Neural progenitor cell (in vitro differentiated cells): ENCODE data around the gene NKD1. TPM values are rescaled to one million over a fixed set of nuclear protein-coding genes. Genes with fewer than 3 reads are reported as not detected.
A peak's percentile ranks its signal among the peaks of the same experiment; 100 is the strongest.

ENCODE experiments used
- DNase-seq: peaks from one replicate; pipeline ENCODE4 v3.0.0-alpha.2; 2016; ENCODE audit warnings: low spot score
- H2AFZ ChIP-seq: fragments of 200-600 bp; sonication (generic); replicated peaks from 2 replicates; pipeline ENCODE4 v1.6.1; 2016; ENCODE audit warnings: antibody characterized with exemption
- H3F3A ChIP-seq: fragments of 200-600 bp; sonication (generic); 2 replicates; pipeline ENCODE4 v1.6.1; 2016; ENCODE audit warnings: antibody characterized with exemption, low read depth
- H3K27ac ChIP-seq: fragments of 200-600 bp; sonication (generic); 2 replicates; pipeline ENCODE4 v1.5.1; 2016; ENCODE audit warnings: mild to moderate bottlenecking
- H3K27me3 ChIP-seq: fragments of 200-600 bp; sonication (generic); 2 replicates; pipeline ENCODE4 v1.6.1; 2016; ENCODE audit warnings: mild to moderate bottlenecking, moderate library complexity
- H3K36me3 ChIP-seq: fragments of 200-600 bp; sonication (generic); 2 replicates; pipeline ENCODE4 v1.5.1; 2016
- H3K4me1 ChIP-seq: fragments of 200-600 bp; sonication (generic); 2 replicates; pipeline ENCODE4 v1.6.1; 2016; ENCODE audit warnings: mixed run types
- H3K4me2 ChIP-seq: fragments of 200-600 bp; sonication (generic); 2 replicates; pipeline ENCODE4 v1.6.1; 2016
- H3K4me3 ChIP-seq: fragments of 200-600 bp; sonication (generic); 2 replicates; pipeline ENCODE4 v1.5.1; 2016
- H3K79me2 ChIP-seq: fragments of 200-600 bp; sonication (generic); 2 replicates; pipeline ENCODE4 v1.6.1; 2016; ENCODE audit warnings: low read depth
- H3K9ac ChIP-seq: fragments of 200-600 bp; sonication (generic); 2 replicates; pipeline ENCODE4 v1.6.1; 2016
- H3K9me3 ChIP-seq: fragments of 200-600 bp; sonication (generic); 2 replicates; pipeline ENCODE4 v1.5.1; 2016; ENCODE audit warnings: low read depth
- H4K20me1 ChIP-seq: fragments of 200-600 bp; sonication (generic); 2 replicates; pipeline ENCODE4 v1.6.1; 2016; ENCODE audit warnings: low read depth
- H3K27ac Mint-ChIP-seq: 3 replicates; pipeline ENCODE4 v1.8.0; 2021; ENCODE audit warnings: mixed read lengths
- H3K27me3 Mint-ChIP-seq: 2 replicates; pipeline ENCODE4 v1.8.0; 2022; ENCODE audit warnings: low read depth, mild to moderate bottlenecking, inconsistent platforms, moderate library complexity, mixed read lengths; ENCODE audit not compliant: insufficient read depth
- H3K36me3 Mint-ChIP-seq: 3 replicates; pipeline ENCODE4 v1.8.0; 2021; ENCODE audit warnings: mixed read lengths
- H3K4me1 Mint-ChIP-seq: 3 replicates; pipeline ENCODE4 v1.8.0; 2021; ENCODE audit warnings: mixed read lengths
- H3K4me3 Mint-ChIP-seq: 3 replicates; pipeline ENCODE4 v1.8.0; 2021; ENCODE audit warnings: mild to moderate bottlenecking, moderate library complexity, mixed read lengths
- H3K9me3 Mint-ChIP-seq: 3 replicates; pipeline ENCODE4 v1.8.0; 2020; ENCODE audit warnings: mixed read lengths
- CTCF ChIP-seq: fragments of 200-600 bp; sonication (generic); IDR thresholded peaks from 2 replicates; pipeline ENCODE4 v1.5.1; 2017; ENCODE audit warnings: antibody characterized with exemption, mild to moderate bottlenecking
- EZH2 ChIP-seq: fragments of 200-600 bp; sonication (generic); IDR thresholded peaks from 2 replicates; pipeline ENCODE4 v1.6.1; 2017; ENCODE audit warnings: antibody characterized with exemption, mild to moderate bottlenecking, moderate library complexity
- EZH2phosphoT487 ChIP-seq: fragments of 200-600 bp; sonication (generic); IDR thresholded peaks from 2 replicates; pipeline ENCODE4 v1.6.1; 2017; ENCODE audit warnings: antibody characterized with exemption
- total RNA-seq: library from RNA; depleted of rRNA; stranded (reverse); fragments of >200 nt; gene quantifications from 2 replicates; pipeline ENCODE4 v1.2.3, GENCODE V29; 2015; ENCODE audit warnings: low replicate concordance

Gene NKD1
- 3.3 and 5.3 TPM in 2 replicates for total RNA-seq

- Histone ChIP-seq H3K4me1 (peaks cover 17% of the 10 kb centered on the region), H3K4me3 (peak within 1 kb of the TSS; percentile 73), H3K27ac (no peak within 1 kb of the TSS), H4K20me1 (peaks cover 18% of the 10 kb centered on the region), H3K27me3 (peaks cover 72% of the 10 kb centered on the region), H3K9ac (no peak within 1 kb of the TSS), H3K4me2 (peak within 1 kb of the TSS; percentile 84), H3F3A (peaks cover 12% of the 10 kb centered on the region), H3K9me3 (no peaks in the 10 kb centered on the region), H2AFZ (peak within 1 kb of the TSS; percentile 97), H3K36me3 (no peaks in the 10 kb centered on the region), H3K79me2 (no peaks in the 10 kb centered on the region)
- Mint-ChIP-seq H3K27me3 (peaks cover 10% of the 10 kb centered on the region), H3K27ac (no peak within 1 kb of the TSS), H3K9me3 (peaks cover 2% of the 10 kb centered on the region), H3K4me3 (peak within 1 kb of the TSS; percentile 89), H3K4me1 (peaks cover 65% of the 10 kb centered on the region), H3K36me3 (peaks cover 17% of the 10 kb centered on the region)
- DNase-seq, result peak; percentile 95
- TF ChIP-seq EZH2, result no peak
- TF ChIP-seq EZH2phosphoT487, result peak; percentile 34
These were observed at the start of gene NKD1 for GRCh38 chr16:50548125-50548908. TSS of gene NKD1 (plus strand) at chr16:50548396. CDS start at chr16:50548554, 158 bp downstream.

DNA sequence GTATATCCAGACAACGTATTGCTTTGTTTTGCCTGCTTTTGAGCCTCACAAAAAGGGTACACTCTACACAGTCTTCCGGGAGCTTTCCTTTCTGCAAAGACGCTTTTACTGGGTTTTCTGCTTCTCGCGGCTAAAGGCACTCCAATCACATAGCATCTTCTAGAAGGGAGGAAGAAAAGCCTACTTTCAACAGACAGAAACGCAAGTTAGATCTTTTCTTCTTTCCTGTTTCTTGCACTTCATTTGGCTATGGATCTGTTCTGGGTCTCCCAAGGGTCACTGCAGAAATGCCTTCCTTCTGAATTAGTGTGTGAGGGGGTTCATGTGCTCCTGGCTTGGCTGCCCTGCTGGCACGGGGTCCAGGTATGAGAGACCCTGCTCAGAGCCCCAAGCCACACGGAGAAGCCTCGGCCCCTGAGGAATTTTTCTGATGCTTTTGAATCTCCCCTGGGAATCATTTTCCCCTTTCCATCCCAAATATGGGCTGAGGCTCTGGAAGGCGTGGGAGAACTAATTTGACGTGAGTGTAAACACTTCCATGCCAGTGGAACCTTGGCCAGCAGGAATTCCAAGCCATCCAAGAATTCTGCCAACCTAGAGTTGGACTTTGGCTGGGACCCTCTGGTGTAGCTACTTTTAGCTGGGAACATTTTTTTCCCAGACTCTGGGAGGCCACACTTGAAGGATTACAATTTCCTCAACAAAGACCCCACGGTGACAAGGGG lies 49.6 kb upstream of the NKD1 start:
- Histone ChIP-seq H3K36me3 (no peaks in the 10 kb centered on the region), H3F3A (no peaks in the 10 kb centered on the region), H4K20me1 (no peaks in the 10 kb centered on the region), H3K9ac (no peak overlapping the region), H3K4me1 (peaks cover 8% of the 10 kb centered on the region), H3K79me2 (no peaks in the 10 kb centered on the region), H3K27ac (no peak overlapping the region), H2AFZ (peak overlapping the region; percentile 13), H3K4me3 (no peak overlapping the region), H3K27me3 (no peaks in the 10 kb centered on the region), H3K4me2 (no peak overlapping the region), H3K9me3 (no peaks in the 10 kb centered on the region)
- H3K4me3 Mint-ChIP-seq, result no peak overlapping the region
- no peak for TF ChIP-seq EZH2phosphoT487
- no peak for TF ChIP-seq CTCF
- TF ChIP-seq EZH2, result no peak
- H3K36me3 Mint-ChIP-seq, result peaks cover 4% of the 10 kb centered on the region
- H3K4me1 Mint-ChIP-seq, result peaks cover 32% of the 10 kb centered on the region
- peak overlapping the region; percentile 84 for H3K27ac Mint-ChIP-seq
- H3K9me3 Mint-ChIP-seq, result no peaks in the 10 kb centered on the region
- H3K27me3 Mint-ChIP-seq, result peaks cover 7% of the 10 kb centered on the region
- DNase-seq, result no peak

DNA sequence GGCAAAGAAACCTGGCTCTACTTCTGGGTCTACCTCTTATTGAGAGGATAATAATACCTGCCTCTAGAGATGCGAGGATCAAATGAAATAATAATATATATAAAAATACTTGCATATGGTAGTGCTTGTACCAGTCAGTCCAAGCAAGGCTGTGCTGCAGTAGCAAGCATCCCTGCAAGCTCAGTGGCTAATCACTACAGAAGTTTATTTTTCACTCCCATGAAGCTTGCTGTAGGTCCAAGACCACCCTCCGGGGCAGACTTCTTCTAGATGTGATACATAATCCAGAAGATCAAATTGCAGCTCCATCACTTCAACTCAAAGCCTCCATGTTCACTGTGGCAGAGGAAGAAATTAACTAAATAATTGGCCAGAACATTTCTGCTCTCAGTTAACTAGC lies 48.9 kb upstream of the NKD1 start:
- H3F3A ChIP-seq, result no peaks in the 10 kb centered on the region
- H3K36me3 Mint-ChIP-seq, result peaks cover 4% of the 10 kb centered on the region
- DNase-seq, result no peak
- no peak overlapping the region for H3K4me3 ChIP-seq
- H3K4me3 Mint-ChIP-seq, result no peak overlapping the region
- H3K9me3 ChIP-seq, result no peaks in the 10 kb centered on the region
- H3K27ac Mint-ChIP-seq, result no peak overlapping the region
- no peak for TF ChIP-seq EZH2phosphoT487
- TF ChIP-seq EZH2, result no peak
- TF ChIP-seq CTCF, result no peak
- peaks cover 35% of the 10 kb centered on the region for H3K4me1 Mint-ChIP-seq
- H3K36me3 ChIP-seq, result no peaks in the 10 kb centered on the region
- H2AFZ ChIP-seq, result no peak overlapping the region
- no peak overlapping the region for H3K9ac ChIP-seq
- no peaks in the 10 kb centered on the region for H4K20me1 ChIP-seq
- no peaks in the 10 kb centered on the region for H3K9me3 Mint-ChIP-seq
- H3K4me2 ChIP-seq, result no peak overlapping the region
- peaks cover 7% of the 10 kb centered on the region for H3K27me3 Mint-ChIP-seq
- H3K27ac ChIP-seq, result no peak overlapping the region
- no peaks in the 10 kb centered on the region for H3K79me2 ChIP-seq
- H3K4me1 ChIP-seq, result peaks cover 8% of the 10 kb centered on the region
- no peaks in the 10 kb centered on the region for H3K27me3 ChIP-seq
